GM10847 (cell line): ENCODE results near the gene GPC3.

Experiments used
- POLR2A ChIP-seq: IDR thresholded peaks from 2 replicates; pipeline ENCODE4 v1.6.1; 2011; ENCODE audit not compliant: insufficient read length; ENCODE audit errors: extremely low read depth

Gene GPC3

DNA sequence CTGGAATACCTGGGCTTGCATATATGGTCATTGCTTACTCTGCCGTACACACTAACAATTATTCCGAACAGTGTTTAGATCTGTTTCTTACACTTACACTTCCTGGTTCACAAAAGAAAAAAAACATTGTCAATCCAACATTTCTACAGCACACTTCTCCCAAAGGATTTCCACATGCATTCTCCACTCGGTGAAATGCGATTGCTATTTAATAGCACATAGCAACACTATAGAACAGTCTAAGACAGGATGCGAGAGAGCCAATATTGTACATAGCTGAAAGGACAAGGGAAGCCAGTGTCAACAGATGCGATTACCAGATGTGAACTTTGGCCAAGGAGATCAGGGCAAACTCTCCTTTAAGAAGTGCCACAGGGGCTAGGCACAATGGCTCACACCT is 349.4 kb downstream of the GPC3 start:
- no peak for TF ChIP-seq POLR2A

DNA sequence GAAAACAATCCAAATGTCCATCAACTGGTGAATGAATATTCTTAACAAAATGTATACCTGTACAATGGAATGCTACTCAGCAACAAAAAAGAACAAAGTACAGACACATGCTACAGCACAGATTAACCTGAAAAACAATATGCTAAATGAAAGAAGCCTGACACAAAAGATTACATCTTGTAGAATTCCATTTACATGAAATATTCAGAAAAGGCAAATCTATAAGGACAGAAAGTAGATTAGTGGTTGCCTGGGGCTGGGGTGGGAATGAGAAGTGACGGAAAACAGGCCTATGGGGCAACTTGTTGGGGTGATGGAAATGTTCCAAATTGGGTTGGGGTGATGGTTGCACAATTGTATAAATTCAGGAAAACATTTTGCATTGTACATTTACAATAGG is 351.0 kb downstream of the GPC3 start:
- no peak for TF ChIP-seq POLR2A

DNA sequence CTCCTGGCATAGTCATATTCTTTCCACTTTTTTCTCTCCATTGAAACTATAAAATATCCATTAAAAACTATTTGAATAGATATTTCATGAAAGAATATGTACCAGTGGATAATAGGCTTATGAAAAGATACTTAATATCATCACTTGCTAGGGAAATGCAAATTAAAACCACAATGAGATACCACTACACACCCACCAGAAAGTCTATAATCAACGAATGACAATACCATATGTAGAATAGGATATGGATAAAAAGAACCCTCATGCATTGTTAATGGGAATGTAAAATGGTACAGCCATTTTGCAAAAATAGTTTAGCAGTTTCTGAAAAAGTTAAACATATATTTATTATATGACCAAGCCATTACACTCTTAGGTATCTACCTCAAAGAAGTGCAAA is 351.4 kb downstream of the GPC3 start:
- no peak for TF ChIP-seq POLR2A

DNA sequence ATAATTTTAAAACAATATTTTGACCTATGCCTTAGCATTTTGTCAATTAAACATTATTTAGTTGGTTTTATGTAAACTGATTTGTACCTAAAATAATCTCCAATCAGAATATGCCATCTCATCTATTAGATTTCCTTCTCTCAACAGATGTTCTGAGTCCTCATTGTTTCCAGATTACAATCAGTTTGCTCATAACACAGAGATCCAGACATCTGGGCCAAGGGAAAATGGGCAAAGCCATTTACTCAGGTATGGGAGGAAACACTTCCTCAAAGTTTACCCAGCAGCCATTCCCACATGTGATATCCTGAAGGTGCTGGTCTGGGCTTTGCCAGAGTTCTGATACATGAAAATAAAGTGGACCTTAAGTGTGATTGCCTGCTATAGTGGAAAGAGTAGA is 352.2 kb downstream of the GPC3 start:
- TF ChIP-seq POLR2A, result no peak

DNA sequence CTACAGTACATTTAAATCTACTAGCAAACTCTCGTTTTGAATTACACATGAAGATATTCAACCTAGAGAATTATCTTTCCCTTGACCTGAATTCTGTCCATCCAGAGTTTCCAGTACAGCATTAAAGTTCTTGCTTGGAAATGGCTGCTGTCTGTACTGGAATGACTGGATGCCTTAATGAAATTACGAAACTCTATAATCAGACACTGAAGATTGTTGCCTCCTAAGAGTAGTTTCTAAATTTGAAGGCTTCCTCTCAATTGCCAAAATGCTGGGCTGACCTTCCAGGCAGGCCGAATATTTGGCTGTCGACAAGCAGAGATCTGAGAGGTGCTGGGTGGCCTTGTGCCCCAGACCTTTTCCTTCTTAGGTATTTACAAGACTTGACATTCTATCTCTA is 355.0 kb downstream of the GPC3 start:
- no peak for TF ChIP-seq POLR2A

DNA sequence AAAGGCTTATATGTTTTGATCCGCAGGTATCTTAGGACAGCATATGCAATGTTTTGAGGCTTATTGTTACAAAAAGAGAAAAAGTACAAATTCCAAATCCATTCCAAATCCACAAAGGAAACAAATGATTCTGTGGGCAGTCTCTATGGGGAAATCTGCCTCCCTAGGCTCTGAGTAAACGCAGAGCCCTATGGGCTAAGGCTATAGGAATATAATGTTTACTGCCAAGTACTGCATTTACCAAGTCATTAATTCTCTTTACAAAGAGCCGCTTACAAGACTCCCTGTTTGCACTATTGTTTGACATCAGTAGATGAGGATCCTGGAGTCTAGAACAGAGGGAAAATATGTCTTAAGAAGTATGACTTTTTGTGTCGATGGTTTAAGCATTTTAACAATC is 357.7 kb downstream of the GPC3 start:
- no peak for TF ChIP-seq POLR2A

DNA sequence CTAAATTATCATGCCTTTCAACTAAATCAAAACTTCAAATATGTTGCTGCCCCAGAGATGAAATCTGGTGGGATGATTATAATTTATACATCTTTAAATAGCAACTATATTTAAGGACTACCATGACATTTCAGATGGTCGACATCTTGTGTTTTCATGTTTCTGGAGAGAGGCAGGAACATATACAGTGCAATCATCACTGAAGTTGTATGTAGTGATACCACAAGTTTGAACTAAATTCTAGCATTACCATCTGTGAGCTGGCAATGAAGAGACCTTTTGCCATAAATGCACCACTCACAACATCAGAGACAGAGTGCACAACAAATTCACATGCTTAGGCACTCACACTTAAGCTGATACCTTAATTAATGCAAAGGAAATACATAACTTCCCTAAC is 373.7 kb downstream of the GPC3 start:
- no peak for TF ChIP-seq POLR2A

DNA sequence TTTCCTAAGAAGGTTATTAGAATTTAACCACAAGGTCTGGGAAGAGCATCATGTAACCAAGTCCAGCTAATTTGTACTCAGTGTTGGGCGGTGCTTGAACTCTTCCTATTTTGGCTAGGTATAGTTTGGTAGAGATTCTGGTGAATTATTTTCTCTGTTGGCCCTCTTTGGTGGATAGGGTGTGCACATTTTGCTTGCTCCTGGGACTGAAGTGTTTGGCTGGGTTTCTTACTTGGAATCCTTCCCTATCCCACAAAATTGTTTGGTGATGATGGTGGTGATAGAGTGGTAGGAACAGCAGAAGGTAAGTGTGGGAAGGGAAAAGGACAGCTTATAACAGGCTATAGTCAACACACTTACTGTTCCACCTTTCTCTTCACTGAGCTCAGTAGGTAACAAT is 375.3 kb downstream of the GPC3 start:
- no peak for TF ChIP-seq POLR2A

DNA sequence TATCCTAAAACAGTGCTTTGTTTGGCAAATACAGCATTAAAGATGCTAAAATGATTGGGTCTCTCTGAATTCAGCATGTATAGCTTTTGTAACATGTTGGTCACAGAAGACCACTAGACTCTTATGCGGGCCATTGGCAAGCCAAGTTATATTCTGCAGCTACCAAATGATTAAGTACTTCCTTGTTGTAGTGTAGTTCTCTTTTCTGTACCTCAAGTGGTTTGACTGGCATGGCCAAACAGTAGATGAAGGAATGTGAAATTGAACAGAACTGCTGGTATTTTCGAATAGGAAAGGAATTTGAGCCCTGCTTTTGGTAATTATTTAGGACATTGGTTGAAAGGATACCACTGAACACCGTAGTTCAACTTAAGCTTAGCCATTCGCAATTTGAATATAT is 376.2 kb downstream of the GPC3 start:
- TF ChIP-seq POLR2A, result no peak

DNA sequence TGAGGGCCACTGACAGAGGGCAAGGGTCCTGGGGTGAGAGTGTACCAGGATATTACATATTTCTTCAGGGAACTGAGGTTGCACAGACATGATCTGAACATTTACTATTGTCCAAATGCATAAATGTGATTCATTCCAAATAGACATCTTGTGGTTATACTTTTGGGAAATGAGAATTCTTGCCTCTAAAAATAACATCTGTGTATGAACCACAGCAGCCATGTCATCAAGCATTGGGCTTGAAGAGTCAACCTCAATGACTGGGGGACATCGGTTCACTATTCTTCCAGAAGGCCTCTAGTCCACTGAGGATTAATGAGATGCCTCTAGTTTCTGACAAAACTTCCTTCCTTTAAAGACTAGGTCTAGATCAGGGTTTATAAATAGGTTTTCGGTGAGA is 377.0 kb downstream of the GPC3 start:
- no peak for TF ChIP-seq POLR2A

DNA sequence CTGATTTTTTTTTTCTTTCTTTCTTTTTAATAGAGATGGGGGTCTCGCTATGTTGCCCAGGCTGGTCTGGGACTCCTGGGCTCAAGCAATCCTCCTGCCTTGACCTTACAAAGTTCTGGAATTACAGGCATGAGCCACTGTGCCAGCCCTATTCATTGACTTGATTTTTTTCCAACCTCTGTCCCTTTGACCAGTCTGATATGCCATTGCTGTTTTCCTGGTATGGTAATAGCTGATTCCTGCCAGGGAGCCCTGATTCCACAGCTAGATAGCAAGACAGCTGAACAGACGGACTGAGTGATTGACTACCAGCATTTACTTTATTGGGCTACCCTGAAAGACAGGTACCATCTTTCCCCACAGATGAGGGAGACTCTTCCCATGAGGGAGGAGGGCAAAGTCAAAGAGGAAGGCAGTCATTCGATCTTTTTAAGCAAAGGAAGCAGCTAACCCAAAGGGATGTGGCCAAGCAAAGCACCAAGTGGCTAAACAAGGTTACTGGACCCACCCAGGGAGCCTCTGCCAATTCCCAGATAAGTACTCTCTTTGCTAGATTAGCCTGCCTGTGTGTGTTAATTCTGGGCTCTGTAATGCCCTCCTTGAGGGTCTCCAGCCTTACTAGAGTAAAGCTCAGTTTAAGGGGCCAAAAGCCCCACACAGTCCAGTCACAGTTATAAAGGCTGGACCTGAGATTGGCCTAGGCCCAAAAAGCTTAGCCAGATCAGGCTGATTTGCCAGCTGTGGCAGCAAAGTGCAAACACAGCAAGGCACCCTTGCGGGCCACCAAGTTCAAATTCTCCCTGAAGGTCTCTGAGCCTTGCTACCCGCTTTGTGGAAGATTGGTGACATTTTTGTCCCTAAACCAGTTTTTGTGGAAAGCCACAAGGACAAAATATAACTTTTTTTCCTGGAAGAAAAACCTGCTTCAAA is 377.7 kb downstream of the GPC3 start:
- TF ChIP-seq POLR2A, result no peak

DNA sequence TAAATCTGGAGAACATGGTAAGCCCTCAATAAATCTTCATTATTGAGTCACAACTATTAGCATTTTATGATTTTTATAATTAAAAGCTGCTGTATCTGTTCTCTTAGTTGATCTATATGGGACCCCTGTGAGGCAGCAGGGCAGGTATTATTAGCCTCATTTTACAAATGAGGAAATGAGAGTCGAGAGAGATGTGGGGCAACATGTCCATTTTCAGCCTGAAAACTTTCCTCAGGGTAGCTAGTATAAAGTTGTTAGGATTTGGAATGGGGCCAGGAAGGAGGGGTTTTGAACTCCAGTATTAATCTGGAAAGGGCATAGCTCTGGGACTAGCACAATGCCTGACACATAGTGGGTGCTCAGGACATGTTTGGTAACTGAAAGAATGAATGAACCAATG is 378.4 kb downstream of the GPC3 start:
- TF ChIP-seq POLR2A, result no peak

DNA sequence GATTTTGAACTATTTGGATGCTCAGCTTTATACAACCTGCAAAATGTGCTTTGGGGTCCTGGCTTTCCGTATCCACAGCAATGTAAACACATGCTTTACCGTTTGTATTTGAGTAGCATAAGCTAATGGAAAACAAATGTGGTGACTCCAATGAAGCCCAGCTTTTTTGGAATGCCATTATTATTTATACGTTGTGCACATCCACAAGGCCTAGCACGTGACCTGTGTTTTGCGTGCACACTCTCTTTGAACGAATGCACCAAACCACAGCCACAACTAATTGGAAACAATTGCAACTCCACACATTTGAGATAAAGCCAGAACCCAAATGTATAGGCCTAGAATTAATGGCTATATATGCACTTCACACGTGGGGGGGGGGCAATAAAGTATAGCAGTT is 380.6 kb downstream of the GPC3 start:
- no peak for TF ChIP-seq POLR2A

DNA sequence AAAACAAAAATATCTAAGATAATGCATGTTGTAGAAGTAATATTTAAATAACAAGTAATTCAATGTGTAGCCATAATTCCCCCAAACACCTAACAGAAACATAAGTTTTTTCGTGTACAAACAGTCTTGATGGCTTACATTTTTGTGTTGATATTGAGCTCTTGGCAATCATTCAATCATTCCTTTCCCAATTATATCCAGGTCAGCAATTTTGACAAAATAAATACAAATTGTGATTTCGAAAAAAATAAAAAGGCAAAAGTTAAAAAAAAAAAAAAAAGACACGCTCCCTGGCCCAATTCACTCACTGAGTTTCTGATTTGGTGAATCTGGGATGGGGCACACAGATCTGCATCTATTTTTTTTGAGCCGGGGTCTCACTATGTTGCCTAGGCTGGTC is 382.5 kb downstream of the GPC3 start:
- no peak for TF ChIP-seq POLR2A

DNA sequence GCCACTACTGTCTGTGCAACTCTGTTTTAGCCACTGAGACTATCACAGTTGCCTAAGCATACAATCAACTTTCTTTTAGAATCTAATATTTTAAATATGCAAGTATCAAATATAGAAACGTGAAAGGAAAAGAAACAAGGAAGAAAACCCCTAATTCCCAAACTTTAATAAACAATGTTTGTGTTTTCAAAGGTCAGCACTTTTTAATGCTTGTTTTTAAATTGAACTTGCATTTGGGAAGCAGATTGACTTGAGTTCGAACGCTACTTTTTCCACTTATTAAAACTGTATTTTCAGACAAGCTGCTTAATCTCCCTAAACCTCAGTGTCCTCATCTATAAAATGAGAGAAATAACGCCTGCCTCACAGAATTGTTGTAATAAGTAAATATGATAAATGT is 384.3 kb downstream of the GPC3 start:
- TF ChIP-seq POLR2A, result no peak

DNA sequence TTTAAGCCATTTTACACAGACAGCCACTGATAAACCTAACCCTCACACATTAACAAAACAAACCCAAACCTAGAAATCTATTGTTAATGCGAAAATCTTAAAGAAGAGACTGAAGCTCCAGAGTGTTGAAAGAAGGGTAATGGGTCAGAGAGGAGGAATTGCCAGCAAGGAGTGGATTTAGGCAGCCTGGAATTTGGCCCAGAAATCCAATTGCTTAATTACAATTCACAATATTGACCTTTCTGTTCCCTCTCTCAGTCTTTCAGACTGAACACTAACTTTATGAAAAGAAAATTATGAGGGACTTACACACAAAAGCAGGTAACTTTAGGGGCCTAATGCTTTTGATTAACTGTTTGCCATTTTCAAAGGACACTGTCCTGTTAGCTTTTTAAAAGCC is 384.9 kb downstream of the GPC3 start:
- TF ChIP-seq POLR2A, result no peak
